Amniotic epithelial cell (primary cell): Measurements from ENCODE around the gene PDIK1L.

Source experiments
- DNase-seq: peaks from one replicate; pipeline ENCODE4 v3.0.0-alpha.2; 2010; ENCODE audit warnings: low read depth

Gene PDIK1L

DNA sequence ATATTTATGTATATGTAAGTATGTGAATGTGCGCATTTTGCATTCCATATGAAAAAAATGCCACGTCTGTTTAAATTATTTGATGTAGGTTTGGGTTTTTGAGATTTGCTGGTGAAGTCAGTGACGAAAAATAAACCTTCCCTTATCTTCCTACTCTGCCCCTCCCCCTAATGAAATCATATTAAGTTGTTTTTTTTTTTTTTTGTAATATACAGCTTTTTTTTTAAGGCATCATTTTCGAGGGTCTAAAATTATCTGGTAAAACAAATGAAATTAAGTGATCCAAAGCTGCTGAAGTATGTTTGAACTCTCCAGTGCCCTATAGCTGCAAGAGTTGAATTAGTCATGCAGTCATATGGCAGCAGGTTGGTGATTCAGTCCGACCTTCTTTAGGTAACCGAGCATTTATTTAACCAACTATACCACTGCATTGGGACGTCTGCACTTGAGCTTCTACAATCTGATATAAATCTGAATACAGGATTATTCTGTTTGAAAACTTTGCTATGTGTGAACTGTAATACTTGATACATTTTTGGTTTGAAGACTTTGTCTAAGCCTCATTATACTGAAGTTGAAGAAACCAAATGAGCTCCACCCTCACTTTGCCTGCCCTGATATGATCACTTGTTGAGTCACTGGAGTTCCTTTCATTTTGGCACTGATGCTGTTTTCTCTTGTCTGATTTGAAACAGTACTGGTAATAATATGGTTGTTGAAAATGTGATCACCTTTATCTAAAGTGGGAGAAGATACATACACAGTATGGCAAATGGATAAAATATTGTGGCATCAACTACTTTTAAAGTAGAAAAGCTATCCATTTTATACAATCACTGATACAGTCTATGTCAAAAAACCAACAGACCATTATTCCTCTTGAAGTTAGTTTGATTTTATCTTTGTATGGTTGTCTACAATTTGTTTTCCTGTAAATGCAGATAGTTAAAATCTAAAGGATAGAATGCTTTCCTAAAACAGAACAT, 11.7 kb downstream of the PDIK1L start:
- DNase-seq, result peak; percentile 50

DNA sequence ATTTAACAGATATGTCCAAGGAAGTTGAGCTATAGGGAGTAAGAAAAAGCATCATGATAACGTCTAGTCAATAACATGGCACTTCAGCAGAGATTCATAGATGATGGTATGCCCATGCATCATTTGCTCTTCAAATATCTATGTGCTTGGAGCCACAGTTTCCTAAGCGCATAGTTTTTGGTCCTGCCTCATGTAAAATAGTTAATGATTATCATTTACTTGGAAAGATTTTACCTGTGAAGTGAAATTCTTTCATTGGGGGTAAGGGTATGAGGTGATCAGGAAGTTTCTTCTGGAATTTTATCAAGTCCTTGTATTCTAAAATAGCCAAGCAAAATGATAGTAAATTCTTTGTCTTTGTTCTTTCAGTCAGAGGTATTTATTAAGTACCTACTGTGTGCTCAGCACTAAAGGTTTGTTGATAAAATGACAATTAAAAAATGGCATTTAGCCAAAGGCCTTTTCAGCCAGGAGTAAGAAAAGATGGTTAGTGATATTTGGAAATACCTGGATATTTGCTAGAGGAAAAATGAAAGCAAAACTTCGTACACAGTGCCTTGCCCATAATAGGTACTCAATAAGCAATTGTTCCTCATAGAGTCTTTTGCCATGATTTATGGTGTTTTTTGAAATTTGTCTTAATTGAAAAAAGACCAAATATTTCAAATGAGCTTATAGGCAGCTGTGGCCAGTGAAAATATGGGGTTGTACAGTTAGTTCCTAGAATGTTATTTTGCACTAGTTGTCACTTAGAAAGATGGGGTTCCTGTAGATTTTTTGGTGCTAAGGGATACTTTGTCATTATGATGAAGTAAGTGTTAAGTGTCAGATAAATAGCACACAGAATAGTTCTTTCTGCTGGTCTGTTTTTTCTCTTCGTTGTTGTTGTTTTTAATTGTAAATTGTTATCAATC, 13.1 kb downstream of the PDIK1L start:
- DNase-seq, result no peak

DNA sequence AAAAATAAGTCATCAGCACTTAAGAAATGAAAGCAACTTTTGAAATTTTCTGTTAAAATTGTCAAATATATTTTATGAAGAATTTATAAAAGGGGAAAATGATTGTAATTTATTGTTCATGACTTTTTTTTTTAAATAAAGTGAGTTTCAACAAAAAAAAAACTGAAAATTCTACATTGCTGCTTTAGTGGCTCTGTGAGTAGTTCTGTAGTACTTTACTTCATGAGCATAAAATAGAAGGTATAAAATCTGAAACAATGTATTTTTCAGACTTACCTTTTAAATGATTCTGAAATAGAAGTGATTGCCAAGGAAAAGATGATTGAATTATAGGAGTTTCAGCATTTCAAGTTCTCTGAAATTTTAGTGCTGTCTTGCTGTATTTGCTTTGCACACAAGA, 13.8 kb downstream of the PDIK1L start:
- DNase-seq, result no peak

DNA sequence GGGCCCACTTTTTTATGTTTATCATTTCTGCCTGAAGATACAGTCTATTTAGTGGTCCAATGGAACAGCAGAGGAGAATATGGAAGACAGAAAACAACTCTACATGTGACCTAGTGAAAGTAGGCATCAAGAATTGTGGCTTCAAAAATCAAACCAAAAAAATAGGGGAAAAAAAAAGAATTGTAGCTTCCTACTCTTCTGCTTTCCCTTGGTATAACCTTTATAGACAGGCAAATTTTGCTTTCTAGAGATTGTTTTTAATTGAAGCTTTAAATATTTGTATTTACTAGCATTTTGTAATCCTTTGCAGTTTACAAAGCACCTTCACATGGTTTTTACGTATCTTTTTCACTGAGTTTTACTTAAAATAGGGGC, 14.3 kb downstream of the PDIK1L start:
- DNase-seq, result no peak

DNA sequence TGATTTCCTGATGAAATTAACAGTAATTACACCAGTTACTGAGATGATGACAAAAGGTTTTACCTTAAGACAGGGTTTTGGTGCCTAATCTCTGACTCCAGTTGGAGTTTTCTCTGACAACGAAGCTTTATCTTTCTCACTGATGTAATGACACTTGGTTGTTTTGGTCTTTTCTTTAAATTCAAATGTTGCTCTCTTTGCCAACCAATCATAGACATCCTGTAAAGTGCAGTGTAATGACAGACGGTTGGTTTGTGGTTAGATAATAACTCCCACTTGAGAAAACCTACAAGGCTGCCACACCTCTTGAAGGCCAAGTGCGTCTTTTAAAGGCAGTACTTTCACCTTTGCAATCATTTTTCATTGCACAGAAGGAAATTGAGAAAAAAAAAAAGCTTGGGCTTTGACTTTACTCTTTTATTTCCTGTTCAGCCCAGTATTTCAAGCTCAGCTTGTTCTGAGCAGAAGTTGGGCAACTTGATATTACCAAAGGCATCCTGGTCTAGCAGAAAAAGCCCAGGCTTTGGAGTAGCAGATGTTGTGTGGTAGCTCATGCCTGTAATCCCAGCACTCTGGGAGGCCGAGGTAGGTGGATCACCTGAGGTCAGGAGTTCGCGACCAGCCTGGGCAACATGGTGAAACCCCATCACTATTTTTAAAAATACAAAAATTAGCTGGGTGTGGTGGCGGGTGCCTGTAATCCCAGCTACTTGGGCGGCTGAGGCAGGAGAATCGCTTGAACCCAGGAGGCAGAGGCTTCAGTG, 14.9 kb downstream of the PDIK1L start:
- DNase-seq, result peak; percentile 82

DNA sequence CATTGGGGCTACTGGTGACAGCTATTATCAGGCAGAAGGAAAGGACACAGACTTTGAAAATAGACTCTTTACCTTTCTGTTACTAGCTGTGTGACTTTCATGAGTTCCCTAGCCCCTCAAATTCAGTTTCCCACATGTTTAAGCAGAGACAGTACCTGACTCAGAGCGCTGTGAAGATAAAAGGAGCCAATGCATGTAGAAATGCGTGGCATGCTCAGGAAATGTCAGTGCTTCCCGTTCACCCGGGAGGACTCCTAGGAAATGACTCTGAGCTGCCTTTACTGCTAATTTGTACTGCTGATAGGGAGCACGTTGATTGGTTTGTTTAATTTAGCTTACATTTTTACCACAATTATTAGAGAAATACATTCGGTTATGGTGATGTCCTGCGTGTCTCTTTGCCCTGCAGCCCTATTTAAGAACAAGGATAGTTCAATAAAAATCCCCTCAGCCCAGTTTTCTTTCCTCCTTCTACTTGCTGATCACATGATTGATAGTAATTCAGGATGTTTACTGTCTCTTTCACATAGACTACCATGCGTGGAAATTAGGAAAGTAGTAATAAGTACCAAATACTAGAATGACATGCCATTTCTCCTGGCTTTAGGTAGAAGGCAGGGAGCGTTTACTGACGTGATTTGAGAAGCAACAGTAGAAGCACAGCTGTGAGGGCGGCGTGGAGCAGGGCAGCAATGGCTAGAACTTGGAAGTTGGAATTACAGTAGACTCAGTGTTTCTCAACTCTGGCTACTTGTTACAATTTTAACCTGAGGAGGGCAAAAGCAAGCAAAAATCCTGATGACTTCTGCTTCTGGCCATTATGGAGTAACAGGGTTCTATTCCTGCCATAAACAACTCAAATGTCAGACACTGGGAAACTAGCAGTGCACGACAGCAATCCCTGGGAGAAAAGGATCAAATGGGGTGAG, 15.9 kb downstream of the PDIK1L start:
- DNase-seq, result peak; percentile 43

DNA sequence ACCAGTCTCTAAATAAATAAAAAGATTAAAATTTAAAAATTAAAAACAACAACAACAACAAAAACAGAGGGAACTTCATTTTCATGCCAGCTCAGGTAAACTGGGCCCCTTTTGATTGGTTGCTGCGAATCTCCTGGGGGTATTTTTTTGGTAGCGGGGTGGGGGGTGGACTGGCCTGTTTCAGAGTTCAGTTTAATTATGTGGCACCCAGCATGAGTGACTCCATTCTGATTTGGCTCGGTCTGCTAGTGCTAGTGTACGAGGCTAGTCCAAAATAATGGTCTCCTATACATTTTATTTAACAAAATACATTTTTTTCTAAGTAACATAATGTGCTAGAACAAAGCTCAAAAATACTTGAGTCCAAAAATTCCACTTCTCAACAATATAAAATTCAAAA, 18.2 kb downstream of the PDIK1L start:
- no peak for DNase-seq

DNA sequence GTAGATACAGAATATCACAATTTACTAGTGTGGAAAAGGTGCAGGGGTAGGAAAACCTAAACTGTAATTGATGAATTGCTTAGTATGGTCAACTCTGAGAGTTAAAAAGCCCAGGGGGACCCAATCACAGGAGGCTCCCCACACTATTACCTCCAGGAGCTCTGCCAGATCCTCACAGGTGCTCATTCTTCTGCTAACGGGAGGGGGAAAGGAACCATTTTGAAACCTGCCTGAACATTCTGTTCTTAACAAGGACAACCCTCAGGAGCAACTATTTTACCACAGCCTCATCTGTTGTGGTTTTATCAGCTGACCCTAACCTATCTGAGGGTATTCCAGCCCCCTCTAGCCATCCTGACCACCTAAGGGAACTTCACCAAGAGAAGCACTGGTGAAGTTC, 19.1 kb downstream of the PDIK1L start:
- DNase-seq, result no peak

DNA sequence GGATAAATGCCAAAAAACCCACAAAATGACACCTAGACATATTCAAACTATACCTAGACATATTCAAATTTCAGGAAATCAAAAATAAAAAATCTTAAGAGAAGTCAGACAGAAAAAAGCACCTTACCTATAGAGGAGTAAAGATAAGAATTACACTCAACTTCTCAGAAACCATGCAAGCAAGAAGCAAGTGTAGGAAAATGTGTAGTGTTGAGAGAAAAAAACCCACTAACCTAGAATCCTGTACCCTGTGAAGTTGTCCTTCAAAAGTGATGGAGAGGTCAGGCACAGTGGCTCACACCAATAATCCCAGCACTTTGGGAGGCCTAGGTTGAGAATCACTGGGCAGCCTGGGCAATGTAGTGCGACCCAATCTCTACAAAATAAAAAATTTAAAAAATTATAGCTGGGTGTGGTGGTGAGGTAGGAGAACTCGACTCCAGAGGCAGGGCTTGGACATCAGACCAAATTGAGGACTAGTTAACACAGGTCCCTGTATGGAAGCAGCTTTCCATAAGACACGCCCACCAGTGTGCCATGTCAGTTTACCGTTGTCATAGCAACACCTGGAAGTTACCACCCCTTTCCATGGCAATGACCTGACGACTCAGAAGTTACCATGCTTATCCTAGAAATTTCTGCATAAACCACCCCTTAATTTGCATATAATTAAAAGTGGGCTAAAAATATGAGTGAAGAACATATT, 20.7 kb downstream of the PDIK1L start:
- no peak for DNase-seq

DNA sequence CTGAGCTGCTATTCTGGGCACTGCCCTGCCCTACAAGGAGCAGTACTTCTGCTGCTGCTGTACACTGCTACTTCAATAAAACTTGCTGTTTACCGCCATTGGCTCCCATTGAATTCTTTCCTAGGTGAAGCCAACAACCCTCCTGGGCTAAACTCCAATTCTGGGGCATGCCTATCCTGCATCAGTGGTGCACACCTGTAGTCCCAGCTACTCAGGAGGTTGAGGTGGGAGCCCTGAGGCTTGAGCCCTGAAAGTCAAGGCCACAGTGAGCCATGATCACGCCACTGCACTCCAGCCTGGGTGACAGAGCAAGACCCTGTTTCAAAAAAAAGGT, 21.2 kb downstream of the PDIK1L start:
- DNase-seq, result no peak

DNA sequence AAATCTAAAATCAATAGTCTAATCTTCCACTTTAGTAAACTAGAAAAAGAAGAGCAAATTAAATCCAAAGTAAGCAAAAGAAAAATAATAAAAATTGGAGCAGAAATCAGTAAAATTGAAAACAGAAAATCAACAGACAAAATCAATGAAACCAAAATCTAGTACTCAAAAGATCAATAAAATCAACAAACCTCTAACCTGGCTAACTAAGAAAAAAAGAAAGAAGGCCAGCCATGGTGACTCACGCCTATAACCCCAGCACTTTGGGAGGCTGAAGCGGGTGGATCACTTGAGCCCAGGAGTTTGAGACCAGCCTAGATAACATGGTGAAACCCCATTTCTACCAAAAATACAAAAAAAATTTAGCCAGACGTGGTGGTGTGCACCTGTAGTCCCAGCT, 22.8 kb downstream of the PDIK1L start:
- no peak for DNase-seq

DNA sequence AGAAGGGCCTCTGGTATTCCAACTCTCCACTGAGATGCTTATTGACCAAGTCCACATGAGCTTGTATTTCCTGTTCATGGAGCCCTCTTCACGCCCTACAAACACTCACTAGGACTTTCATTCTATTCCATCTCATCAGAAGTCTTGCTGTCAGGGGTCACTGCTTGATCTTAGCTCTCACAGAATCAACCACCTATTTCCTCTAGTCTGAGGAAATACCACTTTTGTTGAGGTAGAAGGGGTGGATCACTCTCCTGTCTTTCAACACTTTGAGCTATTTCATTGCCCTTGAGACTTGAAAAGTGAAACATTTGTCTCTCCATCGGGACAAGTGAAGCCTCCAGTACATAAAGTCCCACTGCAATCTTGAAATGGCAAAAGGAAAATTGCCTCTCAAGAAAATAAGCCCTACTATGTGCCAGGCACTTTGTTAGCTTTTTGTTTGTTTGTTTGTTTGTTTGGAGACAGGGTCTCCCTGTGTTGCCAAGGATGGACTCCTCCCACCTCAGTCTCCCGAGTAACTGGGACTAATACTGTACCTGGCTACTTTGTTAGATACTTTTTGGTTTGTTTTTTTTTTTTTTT, 27.4 kb downstream of the PDIK1L start:
- no peak for DNase-seq

DNA sequence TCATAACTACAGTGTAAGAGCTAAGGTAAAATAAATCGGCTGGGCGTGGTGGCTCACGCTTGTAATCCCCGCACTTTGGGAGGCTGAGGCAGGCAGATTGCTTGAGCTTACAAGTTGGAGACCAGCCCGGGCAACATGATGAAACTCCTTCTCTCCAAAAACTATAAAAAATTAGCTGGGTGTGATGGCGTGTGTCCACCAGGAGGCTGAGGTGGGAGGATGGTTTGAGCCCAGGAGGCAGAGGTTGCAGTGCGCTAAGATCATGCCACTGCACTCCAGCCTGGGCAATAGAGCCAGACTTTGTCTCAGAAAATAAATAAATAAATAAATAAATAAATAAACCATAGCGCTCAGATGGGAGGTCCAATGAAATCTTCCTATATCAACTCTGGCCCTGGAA, 30.5 kb downstream of the PDIK1L start:
- DNase-seq, result no peak

DNA sequence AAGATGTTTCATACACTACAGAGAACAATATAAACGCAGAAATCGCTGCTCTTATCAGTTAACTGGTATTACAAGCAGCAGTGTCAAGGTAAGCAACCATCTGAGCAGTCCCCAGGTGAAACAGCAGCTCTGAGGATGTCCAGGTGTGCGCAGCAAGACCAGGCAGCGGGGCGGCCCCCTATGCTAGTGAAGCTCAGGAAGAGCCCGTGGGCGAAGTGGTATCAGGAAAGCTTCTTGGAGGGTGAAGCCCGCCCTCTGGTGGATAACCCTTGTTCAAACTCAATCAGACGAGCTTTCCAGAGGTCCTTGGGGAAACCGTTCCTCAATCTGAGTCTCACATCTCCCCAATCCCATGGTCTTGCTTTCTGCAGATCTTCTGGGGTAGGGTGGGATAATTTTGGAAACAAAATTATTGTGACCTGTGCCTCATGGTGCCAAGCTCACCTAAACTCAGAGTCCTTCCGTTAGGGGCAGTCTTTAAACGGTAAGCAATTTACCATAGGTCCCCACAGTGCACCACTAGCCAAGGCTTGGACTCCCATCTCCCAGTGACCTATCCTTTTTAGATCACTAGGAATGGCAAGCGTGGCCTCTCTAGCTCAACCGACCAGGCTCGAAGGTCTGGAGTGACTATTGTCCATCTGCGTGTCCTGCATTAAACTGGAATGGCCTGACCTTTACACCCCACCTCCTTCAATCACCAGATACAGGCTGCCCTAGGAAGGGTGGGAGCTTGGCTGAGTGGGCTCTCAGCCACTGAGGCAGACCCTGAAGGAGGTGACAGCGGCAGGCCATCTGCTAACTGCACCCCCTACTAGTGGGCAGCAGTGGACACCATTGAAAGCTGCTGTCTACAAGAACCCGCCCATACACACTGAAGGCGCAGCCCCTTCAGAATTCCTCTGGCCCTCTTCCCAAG, 33.7 kb downstream of the PDIK1L start:
- DNase-seq, result peak; percentile 74

DNA sequence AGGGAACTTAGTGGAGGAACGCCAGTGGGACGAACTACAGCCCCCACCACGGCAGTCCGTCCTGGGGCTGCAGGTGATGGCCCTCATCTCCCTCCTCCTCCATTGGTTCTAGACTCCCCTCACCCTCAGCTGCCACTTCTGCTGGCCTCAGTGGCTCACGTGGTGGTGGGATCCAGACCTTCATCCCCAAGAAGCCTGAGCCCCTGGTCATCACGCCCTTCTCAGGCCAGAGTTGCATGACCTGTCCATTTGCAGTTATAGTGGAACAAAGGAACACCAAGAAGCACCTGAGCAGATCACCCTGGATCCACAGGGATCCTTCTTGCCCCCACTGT, 34.3 kb downstream of the PDIK1L start:
- DNase-seq, result no peak

DNA sequence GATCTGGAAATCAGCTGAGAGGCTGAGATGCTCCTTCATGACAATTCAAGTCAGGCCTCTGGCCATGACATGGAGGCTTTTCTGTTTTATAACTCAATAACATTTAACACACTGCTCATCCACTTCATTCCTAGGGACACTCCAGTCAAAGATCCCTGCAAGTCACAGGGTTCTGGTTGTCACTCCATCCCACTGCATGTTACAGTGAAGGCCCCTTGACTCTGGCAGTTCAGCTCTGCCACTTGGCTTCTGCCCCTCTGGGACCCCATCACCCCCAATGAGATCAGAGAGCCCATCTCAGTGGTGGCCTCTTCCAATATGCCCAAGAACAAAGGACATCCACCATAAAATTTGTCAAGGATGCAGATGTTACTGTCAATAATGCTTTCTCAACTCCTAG, 37.3 kb downstream of the PDIK1L start:
- no peak for DNase-seq

DNA sequence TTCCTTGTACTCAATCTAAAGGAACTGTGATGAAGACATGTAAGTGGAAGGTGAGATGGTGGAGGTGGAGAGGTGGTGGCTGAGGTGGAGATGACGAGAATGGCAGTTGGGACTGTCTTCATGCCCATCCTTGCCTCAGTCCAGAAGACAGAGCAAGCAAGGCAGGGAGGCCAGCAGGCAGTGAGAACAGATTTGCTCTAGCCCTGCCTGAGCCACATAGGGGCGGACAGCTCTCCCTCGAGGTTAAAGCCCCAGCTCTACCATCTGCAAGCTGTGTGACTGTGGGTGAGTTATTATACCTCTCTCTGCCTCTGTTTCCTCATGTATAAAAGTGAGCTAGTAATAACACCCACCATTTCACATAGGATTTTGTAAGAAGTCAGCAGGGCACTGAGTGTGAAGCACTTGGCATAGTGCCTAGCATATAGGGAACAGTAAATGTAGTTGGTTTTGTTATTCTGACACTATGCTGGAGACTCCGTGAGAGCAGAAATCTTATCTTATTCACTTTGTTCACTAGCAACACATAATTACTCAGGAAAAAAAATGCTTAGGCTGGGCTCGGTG, 42.4 kb downstream of the PDIK1L start:
- DNase-seq, result no peak

DNA sequence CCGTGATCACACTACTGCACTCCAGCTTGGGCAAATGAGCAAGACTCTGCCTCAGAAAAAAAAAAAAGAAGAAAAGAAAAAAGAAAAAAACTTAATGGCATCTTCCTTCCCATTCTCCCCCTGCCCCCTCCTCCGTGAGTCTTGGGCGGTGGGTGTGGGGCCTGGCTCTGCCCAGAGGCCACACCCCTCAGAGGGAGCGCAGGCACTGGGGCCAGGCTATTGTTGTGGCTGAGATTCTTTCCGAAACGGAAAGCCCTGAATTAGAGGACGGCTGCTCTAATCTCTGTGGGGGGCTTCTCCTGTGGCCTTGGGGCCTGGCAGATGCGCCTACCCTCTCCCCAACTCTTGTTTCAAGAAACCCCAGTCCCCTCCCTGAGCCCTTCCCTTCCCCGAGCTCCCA, 43.1 kb downstream of the PDIK1L start:
- DNase-seq, result no peak
